GM18526 (cell line): ENCODE data around the gene RXRG.

Experiments
- POLR2A ChIP-seq: IDR thresholded peaks from 3 replicates; pipeline ENCODE4 v1.6.1; 2011; ENCODE audit not compliant: insufficient read length; ENCODE audit errors: extremely low read depth

Gene RXRG

GRCh38 chr1:165454091-165454610 lies 9.2 kb upstream of the RXRG start:
- no peak for TF ChIP-seq POLR2A

DNA sequence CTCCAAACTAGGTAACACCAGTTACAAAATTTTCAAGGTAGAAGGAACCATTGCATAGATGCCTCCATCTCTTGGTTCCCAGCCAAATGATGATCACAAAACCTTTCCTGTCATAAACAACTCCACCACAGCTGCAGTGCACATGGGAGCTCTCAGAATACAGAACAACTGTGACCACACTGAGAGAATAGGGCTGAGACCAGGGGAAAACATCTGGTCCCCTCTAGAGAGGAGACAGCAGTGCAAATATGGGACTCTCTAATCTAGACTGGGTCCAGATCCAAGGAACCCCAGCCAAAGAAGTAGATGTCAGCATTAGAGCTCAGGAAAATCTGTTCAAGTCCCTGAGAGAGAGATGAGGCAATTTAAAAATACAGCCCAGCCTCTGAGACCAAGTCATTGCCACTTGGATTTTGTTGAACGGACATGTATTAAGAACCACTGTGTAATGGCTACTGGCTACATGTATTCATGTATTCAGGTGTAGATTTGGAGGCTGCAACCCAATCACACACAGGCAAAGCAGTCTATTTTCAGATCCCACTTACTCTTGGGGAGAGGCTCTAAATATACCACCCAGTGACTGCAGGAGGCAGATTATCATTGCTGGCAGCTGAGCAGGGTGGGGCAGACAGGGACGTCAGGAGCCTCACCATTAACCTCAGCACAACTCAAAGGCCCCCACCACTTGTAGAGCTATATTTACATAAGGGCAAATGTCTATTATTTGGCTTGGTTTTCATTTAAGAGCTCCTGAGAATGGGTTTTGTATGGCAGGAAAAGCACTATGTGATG lies 7.6 kb upstream of the RXRG start:
- no peak for TF ChIP-seq POLR2A

DNA sequence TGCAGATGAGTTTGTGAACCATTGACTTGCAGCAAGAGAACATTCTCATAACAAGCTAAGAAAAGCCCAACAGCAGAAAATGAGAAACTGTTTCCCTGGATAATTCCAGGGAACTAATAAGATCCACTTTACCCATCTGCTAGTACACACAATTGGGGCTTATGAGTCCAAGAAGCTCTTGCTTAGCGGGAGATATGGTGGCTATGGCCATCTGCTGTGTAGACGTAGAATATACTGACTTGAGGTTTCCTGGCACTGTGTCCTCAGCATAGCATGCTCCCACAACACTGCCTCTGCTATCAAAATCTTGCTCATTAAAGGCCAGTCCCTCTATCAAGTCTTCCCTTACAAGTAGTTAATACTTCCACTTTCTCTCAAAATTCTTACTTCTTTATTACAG lies 6.8 kb upstream of the RXRG start:
- TF ChIP-seq POLR2A = no peak

DNA sequence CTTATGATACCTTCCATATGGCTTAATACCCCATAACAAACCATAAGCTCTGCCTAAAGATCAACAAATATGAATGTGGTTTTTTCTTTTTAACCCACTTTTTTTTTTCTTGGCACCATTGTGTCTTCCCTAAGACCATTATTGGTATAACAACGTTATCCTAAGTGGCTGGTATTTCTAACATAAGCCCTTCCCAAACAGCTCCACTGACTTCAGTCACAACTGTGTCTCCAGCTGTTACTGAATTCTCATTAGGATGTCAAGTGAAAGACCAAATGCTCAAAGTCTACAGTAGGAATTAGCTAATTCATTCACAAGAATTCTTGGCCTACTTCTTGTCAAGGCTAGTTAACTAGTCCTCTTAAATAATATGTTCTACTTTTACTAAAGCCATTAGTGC lies 4.2 kb upstream of the RXRG start:
- TF ChIP-seq POLR2A = no peak

- TF ChIP-seq POLR2A = no peak
Observed at GRCh38 chr1:165445388-165445787, 462 bp upstream of the RXRG start.

- no peak for TF ChIP-seq POLR2A
Observed at GRCh38 chr1:165443539-165444311, 1.2 kb downstream of the RXRG start.

GRCh38 chr1:165442653-165443052 lies 2.3 kb downstream of the RXRG start:
- TF ChIP-seq POLR2A = no peak

DNA sequence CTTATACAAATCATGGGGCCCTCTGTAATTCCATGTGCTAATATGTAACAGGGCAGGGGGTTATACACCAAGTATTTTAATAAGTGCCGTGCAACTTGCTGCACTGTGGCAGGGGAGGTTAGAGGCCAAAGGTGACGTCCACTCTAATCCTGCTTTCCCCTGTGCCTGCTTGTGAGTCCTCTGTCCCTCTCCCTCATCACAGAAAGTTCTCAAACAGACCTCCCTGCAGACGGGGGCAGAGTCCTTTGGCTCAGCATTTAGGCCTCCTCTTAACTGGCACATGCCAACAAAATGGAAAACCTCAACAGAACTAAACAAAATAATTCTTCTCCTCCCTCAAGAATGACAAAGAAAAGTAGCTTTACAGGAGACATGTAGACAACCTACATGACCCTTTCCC lies 2.9 kb downstream of the RXRG start:
- TF ChIP-seq POLR2A = no peak

GRCh38 chr1:165441166-165441880 lies 3.6 kb downstream of the RXRG start:
- no peak for TF ChIP-seq POLR2A

DNA sequence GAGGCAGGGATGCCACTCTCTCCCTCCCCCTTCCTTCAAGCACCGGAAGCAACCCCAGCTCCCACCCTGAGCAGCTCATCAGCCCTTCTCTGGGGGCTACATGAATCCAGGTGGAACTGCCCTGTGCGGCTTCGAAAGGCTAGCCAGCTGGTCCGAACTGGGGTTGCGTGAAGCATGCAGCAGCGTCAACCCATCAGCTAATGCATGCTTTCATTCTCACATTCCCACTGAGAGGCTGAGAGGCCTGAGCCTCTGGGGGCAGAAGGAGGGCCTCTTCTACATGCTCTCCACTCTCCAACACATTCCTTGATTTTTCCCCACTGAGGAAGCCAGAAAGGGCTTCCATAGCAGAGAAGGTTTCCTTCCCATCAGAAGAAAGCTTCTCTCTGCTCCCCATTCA lies 5.6 kb downstream of the RXRG start:
- TF ChIP-seq POLR2A = no peak

DNA sequence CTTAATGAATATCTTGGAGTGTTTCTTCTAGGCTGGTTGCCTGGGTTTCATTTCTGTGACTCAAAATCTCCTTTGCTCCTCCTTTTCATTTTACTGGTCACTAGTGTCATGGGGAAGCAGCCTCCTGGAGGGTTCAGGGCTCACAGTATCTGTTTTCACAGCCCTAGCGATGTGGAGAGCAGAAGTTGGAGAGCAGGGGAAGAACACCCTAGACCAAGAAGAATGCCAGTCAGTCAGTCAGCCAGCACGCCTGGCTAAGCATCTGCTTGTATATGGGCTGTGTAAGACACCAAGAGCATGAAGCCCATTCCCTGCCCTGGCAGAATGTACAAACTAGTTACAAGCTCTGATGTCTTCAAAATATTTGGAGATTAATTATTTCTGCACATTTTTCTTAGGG lies 7.9 kb downstream of the RXRG start:
- no peak for TF ChIP-seq POLR2A

DNA sequence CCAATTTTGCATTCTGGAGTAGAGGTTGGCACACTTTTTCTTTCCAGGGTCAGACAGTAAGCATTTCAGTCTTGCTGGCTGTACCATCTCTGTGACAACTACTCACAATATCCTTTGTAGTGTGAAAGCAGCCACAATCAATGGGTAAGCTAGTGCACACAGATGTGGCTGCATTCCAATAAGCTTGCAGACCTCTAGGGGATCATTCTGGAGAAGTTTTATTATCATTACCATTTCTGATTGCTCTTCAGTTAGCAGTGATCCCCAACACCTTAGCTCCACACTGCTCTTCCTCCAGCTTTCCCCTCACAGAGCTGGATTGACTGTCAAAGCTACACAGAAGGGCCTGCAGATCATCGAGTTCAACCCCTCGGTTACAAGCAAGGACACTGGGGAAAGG lies 9.1 kb downstream of the RXRG start:
- TF ChIP-seq POLR2A = no peak

DNA sequence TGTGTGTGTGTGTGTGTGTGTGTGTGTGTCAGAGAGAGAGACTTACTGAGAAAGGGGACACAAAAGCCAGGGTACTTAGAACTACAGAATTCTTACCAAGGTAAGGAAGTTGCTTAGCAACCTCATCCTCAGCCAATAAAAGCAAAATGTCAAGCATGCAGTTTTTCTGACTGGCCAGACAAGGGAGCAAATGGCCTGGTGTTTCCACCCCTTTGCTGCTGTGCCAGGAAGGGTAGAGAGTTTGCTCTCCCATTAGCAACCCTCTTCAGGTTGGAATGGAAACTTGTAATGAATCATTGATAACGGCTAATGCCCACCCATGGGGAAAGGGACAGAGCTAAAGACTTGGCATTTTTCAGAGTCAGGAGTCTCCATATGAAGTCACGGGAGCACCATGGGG lies 10.6 kb downstream of the RXRG start:
- TF ChIP-seq POLR2A = no peak

DNA sequence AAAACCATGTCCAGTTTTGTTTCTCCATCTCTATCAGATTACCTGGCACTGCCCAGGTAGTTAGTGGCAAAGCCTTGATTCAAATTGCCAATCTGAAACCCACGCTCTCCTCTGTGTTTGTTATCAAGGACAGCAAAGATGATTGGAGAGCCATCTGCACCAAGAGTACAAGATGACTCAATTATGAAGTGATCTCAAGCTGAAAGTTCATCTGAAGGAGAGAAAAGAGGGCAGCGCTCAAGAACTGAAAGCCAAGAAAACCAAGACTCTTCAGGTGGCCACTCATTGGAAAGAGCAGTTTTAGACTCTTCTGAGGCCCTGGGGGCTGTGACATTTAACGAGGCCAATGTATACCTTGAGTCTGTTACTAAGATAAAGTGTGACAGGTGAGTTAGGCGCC lies 13.8 kb downstream of the RXRG start:
- TF ChIP-seq POLR2A = no peak

GRCh38 chr1:165426745-165427144 lies 18.2 kb downstream of the RXRG start:
- no peak for TF ChIP-seq POLR2A

GRCh38 chr1:165425621-165426020 lies 19.3 kb downstream of the RXRG start:
- TF ChIP-seq POLR2A = no peak

DNA sequence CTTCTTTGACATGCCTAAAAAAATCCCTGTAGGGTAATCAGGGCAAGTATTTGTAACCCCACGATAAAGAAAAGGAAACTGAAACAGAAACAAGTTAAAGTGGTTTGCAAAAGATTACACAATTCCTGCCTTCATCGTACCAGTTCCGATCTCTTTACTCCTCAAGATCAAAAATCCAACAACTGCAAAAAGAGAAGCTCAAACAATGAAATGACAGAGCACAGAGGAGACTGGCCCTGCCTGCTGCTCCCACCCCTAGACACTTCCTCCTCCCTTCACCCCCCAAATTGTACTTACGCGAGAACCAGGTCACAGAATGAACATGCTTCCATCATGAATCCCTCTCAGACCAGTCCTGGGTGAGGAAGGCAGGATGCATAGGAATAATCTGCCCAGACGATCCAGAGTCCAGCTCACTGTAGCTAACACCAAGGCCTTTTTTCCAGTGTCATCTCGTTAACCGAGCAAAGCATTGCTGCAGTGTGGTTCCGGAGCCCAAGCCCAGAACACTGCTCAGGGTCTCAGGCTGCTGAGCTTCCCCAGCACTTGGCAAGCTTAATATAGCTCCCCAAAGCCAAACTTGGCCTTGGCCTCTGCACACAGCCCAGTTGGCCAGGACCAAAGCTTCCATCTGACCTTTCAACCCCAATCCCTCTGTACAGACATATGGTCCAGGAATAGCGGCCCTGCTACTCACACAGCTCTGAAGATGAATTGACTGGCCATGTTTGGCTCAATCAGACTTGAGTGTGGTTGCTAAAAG lies 20.3 kb downstream of the RXRG start:
- no peak for TF ChIP-seq POLR2A
